CD4-positive, alpha-beta T cell treated with Interleukin-17A for 1 hour (primary cell): ENCODE results near the gene GANC.
"Not testable (repeated sequence)": the region's sequence is repeated elsewhere in the genome, so short reads cannot be mapped to it uniquely, and the experiment has no call there.

Experiments
- DNase-seq: peaks from one replicate; pipeline ENCODE4 v3.0.0-alpha.2; 2020

Gene GANC

DNA sequence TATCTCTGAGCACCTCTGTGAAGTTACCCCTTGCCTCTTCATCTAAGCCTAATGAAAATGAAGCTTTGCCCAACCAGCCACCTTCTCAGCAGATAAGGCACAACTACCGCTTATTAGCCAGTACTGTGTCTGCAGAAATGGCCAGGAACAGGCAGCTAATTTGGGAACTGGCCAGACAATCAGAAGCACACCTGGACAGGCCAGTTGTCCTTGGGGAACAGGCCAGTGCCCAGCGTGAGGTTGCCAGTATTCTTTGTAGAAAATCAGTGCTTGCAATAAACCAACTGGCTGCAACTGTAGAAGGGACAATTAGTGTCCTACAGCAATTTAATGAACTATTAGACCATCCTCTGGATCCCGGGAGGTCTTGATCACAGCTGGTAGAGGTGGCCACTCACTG lies 10.7 kb downstream of the GANC start:
- DNase-seq: no peak

DNA sequence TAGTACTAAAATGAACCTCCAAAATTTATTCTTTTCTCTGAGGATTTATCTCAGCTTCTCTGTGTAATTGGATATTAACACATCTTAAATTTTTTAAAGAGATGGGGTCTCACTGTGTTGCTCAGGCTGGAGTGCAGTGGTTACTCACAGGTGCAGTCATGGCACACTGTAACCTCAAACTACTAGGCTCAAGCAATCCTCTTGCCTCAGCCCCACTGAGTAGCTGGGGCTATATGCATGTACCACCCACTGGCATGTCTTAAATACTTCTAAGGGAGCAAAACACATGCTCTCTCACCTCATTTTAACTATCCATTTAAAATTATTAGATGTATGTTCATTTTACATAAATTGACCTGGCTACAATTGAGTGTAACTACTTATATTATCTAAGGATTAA lies 11.6 kb downstream of the GANC start:
- DNase-seq: no peak

GRCh38 chr15:42285034-42285433 lies 12.0 kb downstream of the GANC start:
- no peak for DNase-seq

- no peak for DNase-seq
These were observed 13.5 kb downstream of the GANC start for GRCh38 chr15:42286445-42287029.

GRCh38 chr15:42287931-42288330 lies 14.9 kb downstream of the GANC start:
- no peak for DNase-seq

DNA sequence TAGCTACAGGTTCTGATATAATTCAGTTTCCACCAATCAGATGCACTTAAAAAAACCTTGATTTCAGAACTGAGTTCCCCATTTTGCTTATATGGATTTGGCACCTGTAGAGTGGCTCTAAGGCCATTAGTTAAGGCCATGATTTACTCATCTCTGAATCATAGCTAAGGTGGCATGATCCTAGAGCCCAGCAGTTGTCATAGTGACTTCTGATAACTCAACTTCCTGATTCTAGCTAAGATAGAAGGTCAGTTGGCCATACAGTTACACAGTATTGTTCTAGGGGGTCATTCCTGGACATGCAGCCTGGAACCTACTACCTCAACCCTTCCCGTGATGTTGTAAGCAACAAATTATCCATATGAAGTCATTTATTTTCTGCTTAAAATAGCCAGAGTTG lies 16.2 kb downstream of the GANC start:
- DNase-seq: no peak

DNA sequence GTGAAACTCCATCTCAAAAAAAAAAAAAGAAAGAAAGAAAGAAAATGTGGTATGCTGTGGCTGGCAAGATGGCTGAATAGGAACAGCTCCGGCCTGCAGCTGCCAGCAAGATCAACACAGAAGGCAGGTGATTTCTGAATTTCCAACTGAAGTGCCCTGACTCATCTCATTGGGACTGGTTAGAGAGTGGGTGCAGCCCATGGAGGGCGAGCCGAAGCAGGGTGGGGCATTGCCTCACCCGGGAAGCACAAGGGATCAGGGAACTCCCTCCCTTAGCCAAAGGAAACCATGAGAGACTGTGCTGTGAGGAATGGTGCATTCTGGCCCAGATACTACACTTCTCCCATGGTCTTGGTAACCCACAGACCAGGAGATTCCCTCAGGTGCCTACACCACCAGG lies 28.0 kb downstream of the GANC start:
- DNase-seq: not testable (repeated sequence)

- DNase-seq: no peak
These were observed 33.7 kb downstream of the GANC start for GRCh38 chr15:42306681-42307080.

- no peak for DNase-seq
These were observed 40.5 kb downstream of the GANC start for GRCh38 chr15:42313463-42313862.

DNA sequence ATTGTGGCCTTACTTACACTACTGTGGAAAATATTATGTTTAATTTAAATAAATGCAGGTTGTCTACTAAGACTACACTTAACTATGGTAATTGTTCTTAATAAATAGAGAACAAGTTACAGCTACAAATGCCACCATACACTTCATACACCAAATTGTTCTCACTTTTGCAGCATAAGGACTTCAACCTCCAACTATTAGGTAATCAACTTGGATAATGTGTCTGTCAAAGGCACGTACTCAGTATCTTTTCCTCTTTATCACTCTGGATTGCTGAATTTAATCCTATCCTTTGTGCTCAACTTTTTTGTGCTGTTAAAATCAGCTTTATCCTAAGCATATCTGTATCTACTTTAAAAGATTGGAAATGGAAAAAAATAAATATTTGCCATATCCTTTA lies 41.8 kb downstream of the GANC start:
- no peak for DNase-seq

GRCh38 chr15:42315521-42315920 lies 42.5 kb downstream of the GANC start:
- DNase-seq: no peak

- DNase-seq: not testable (repeated sequence)
These were observed 43.3 kb downstream of the GANC start for GRCh38 chr15:42316282-42316805.

- no peak for DNase-seq
These were observed 46.2 kb downstream of the GANC start for GRCh38 chr15:42319206-42319605.

DNA sequence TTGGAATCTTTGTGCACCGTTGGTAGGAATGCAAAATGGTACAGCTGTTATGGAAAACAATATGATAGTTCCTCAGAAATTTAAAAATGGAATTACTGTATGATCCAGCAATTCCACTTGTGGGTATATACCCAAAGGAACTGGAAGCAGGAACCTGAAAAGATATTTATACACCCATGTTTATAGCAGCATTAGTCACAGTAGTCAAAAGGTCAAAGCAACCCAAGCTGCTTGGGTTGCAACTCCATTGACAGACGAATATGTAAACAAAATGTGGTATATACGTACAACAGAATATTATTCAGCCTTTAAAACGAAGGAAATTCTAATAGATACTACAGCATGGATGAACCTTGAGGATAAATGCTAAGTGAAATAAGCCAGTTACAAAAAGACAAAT lies 51.3 kb downstream of the GANC start:
- no peak for DNase-seq

DNA sequence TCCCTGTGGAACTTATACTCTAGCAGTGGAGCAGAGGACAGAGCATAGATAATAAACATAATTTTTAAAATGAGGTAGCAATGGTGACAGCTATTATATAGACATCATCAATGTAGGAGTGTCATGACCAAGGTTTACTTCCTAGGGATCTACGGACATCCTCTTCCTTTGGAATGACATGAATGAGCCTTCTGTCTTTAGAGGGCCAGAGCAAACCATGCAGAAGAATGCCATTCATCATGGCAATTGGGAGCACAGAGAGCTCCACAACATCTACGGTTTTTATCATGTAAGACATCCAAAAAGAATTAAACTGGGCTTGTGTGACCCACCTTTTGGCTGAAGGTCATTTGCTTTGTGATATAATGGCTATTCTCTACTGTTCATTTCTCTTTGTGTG lies 56.2 kb downstream of the GANC start:
- DNase-seq: no peak

DNA sequence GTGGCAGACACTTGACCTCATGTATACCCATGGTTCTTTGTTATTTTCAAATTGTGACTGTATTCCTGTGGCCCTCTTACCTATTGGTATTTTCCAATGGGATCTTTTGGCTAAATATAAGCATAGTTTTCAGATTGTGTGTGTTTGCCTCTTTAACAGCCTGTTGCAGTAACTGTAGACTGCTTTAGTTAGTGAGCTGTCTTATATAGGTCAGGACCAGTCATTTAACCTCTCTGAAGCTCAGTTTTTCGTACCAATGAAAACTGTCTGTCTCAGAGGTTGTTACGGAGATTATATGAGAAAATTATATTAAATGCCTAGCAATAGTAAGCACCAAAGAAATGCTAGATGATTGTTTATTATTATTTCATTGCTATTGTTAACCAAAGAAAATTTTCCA lies 57.0 kb downstream of the GANC start:
- DNase-seq: no peak

DNA sequence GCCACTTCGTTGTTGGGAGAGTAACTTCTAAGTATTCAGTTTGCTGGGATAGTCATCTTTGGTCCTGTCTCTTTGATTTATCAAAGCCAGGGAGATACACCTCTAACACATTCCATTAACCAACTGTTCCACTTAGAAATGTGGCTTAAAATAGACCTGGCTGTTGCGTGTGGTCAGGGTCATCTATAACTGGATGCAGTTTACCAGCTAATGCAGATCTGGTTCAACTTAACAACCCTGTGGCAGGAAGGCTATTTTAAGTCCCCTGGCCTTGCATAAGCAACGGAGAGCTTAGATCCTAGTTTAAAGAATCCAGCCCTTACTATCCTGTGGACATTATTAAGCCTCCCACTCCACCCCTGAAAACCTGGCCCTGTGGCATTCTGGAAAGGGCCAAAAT lies 58.2 kb downstream of the GANC start:
- no peak for DNase-seq

DNA sequence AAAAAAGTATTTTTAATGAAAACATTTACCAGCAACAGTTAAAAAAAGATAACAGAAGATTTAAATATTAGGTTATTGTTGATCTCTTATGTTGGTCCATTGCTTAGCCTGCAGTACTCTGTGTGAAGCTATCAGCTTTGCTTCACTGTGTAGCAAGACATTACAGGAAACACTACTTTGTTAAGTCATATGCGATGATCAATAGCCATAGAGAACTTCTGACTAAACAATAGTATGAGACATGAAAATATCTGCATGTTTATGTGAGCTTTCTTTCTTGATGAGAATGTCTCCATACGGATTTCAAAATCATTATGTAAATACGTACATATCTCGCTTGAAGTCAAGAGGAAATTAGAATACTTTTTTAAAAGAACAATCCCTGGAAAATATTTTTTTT lies 59.3 kb downstream of the GANC start:
- DNase-seq: no peak

DNA sequence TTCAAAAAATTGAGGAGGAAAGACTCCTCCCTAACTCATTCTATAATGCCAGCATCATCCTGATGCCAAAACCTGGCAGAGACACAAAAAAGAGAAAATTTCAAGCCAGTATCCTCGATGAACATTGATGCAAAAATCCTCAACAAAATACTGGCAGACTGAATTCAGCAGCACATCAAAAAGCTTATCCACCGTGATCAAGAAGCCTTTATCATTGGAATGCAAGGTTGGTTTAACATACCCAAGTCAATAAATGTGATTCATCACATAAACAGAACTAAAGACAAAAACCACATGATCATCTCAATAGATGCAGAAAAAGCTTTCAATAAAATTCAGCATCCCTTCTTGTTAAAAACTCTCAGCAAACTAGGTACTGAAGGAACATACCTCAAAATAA lies 62.1 kb downstream of the GANC start:
- no peak for DNase-seq

- DNase-seq: not testable (repeated sequence)
These were observed 63.6 kb downstream of the GANC start for GRCh38 chr15:42336650-42337049.

DNA sequence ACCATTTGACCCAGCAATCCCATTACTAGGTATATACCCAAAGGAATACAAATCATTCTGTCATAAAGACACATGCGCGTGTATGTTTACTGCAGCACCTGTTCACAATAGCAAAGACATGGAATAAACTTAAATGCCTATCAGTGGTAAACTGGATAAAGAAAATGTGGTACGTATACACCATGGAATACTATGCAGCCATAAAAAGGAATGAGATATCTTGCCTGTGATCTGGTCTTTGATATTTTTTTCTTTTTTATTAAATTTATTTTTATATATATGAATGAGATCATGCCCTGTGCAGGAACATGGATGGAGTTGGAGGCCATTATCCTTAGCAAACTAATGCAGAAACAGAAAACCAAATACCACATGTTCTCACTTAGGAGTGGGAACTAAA lies 64.1 kb downstream of the GANC start:
- DNase-seq: not testable (repeated sequence)

- DNase-seq: no peak
These were observed 65.5 kb downstream of the GANC start for GRCh38 chr15:42338500-42338899.

- no peak for DNase-seq
These were observed 70.7 kb downstream of the GANC start for GRCh38 chr15:42343596-42344232.

GRCh38 chr15:42344763-42345162 lies 71.8 kb downstream of the GANC start:
- DNase-seq: no peak

- no peak for DNase-seq
These were observed 72.5 kb downstream of the GANC start for GRCh38 chr15:42345504-42345903.
